ENCODE results near the gene ATP10A. TPM values are rescaled to one million over a fixed set of nuclear protein-coding genes. Genes with fewer than 3 reads are reported as not detected.

ATP10A gene
- total and polyA plus RNA-seq, 5 donors from 2014 or later = 2.8 to 16.1 (median 5.5) TPM

DNA sequence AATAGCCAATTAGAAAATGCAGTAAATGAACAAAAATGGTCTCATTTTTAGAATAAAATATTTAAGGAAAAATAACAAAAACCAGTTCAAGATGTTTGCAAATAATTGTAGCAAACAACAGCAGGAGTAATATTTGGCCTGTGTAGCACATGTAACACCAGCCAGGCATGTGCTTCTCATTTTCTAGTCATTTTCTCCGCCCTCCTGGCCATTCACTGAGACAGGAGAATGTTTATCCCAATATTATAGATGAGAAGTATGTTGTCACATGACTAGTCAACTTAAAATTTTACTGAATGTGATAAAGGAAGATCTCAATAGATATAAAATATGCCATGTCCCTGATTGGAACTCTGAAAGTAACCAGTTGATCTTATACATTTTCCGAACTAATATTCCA lies 7.8 kb upstream of the ATP10A start:
- ATAC-seq (ENCODE audit: low read depth in 2 of 2) (no peak), DNase-seq (no peak)
- H3K27ac Mint-ChIP-seq = no peak overlapping the region
- no peaks in the 10 kb centered on the region for H3K36me3 Mint-ChIP-seq
- no peaks in the 10 kb centered on the region for H3K9me3 Mint-ChIP-seq
- Histone ChIP-seq H3K27me3 (ENCODE audit: control insufficient read depth, insufficient read depth, low read length) (no peaks in the 10 kb centered on the region), H3K27ac (ENCODE audit: insufficient read depth, low read length, poor library complexity, severe bottlenecking) (no peak overlapping the region), H3K4me1 (ENCODE audit: control insufficient read depth, insufficient read depth, low read length, poor library complexity, severe bottlenecking) (no peaks in the 10 kb centered on the region), H3K9me3 (ENCODE audit: control insufficient read depth in 2 of 2, low read length in 2 of 2) (no peaks in the 10 kb centered on the region), H3K36me3 (ENCODE audit: control insufficient read depth, insufficient read depth, low read length) (no peaks in the 10 kb centered on the region), H3K4me3 (ENCODE audit: low read depth, low read length) (no peak overlapping the region)
- no peak overlapping the region for H3K4me3 Mint-ChIP-seq
- peaks cover 0 to 10% (median 0%) of the 10 kb centered on the region in 4 donors for H3K4me1 Mint-ChIP-seq
- peaks cover 12% of the 10 kb centered on the region for H3K27me3 Mint-ChIP-seq

DNA sequence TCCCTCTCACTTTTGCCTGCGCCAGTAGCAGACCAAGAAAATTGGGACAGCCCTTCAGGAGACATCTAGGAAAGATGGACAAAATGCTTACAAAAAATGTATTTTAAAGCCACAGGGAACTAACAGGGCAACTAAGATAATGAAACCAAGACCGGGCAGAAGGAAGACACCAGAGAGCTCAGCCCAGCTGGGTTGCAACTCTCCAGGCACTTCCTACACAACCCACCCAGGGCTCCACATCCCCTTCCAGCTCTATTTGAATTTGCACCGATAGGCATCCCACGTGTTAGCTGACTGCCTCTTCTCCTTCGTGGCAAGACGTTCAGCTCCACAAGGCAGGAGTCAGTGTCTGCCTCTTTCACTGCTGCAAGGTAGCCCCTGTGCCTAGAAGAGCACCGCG lies 6.6 kb upstream of the ATP10A start:
- Histone ChIP-seq H3K27me3 (ENCODE audit: control insufficient read depth, insufficient read depth, low read length) (no peaks in the 10 kb centered on the region), H3K4me3 (ENCODE audit: low read depth, low read length) (no peak overlapping the region), H3K4me1 (ENCODE audit: control insufficient read depth, insufficient read depth, low read length, poor library complexity, severe bottlenecking) (no peaks in the 10 kb centered on the region), H3K9me3 (ENCODE audit: control insufficient read depth in 2 of 2, low read length in 2 of 2) (no peaks in the 10 kb centered on the region), H3K27ac (ENCODE audit: insufficient read depth, low read length, poor library complexity, severe bottlenecking) (no peak overlapping the region), H3K36me3 (ENCODE audit: control insufficient read depth, insufficient read depth, low read length) (no peaks in the 10 kb centered on the region)
- no peak for DNase-seq
- H3K4me1 Mint-ChIP-seq = peaks cover 0 to 13% (median 1%) of the 10 kb centered on the region in 4 donors
- peaks cover 15% of the 10 kb centered on the region for H3K27me3 Mint-ChIP-seq
- H3K9me3 Mint-ChIP-seq = peaks cover 0 to under 1% (median 0%) of the 10 kb centered on the region in 7 donors
- H3K36me3 Mint-ChIP-seq = no peaks in the 10 kb centered on the region
- ATAC-seq (ENCODE audit: low read depth in 2 of 2) = no peak
- peak overlapping the region in 1 of 4 donors; percentile 21 for H3K4me3 Mint-ChIP-seq
- H3K27ac Mint-ChIP-seq = no peak overlapping the region

DNA sequence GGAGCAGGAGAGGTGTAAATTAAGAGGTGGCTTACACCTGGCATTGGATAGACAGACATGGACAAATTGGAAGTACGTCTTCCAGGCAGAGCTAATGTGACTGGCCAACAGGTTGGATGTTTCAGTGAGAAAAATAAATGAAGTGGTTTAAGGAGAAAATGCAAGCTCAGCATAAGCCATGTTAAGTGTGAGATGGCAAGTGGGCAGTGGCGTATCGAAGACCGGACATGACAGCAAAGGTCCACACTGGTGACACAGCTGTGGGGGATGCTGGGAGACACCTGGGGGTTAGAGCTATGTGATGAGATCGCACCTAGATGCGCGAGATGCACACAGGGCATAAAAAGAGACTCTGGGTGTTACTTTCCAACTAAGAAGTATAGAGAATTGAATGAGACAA lies 3.7 kb upstream of the ATP10A start:
- Mint-ChIP-seq H3K9me3 (peaks cover 0 to 1% (median 0%) of the 10 kb centered on the region in 7 donors), H3K27ac (peak overlapping the region in 1 of 3 donors; percentile 34), H3K4me3 (peak overlapping the region in 1 of 4 donors; percentile 27), H3K4me1 (peaks cover 0 to 17% (median 1%) of the 10 kb centered on the region in 4 donors), H3K36me3 (no peaks in the 10 kb centered on the region), H3K27me3 (peaks cover 23% of the 10 kb centered on the region)
- H3K4me3 ChIP-seq (ENCODE audit: low read depth, low read length) = no peak overlapping the region
- no peaks in the 10 kb centered on the region for H3K36me3 ChIP-seq (ENCODE audit: control insufficient read depth, insufficient read depth, low read length)
- no peak overlapping the region for H3K27ac ChIP-seq (ENCODE audit: insufficient read depth, low read length, poor library complexity, severe bottlenecking)
- H3K27me3 ChIP-seq (ENCODE audit: control insufficient read depth, insufficient read depth, low read length) = no peaks in the 10 kb centered on the region
- DNase-seq = no peak
- H3K9me3 ChIP-seq (ENCODE audit: control insufficient read depth in 2 of 2, low read length in 2 of 2) = no peaks in the 10 kb centered on the region
- ATAC-seq (ENCODE audit: low read depth in 2 of 2) = no peak
- H3K4me1 ChIP-seq (ENCODE audit: control insufficient read depth, insufficient read depth, low read length, poor library complexity, severe bottlenecking) = peaks cover 6% of the 10 kb centered on the region

DNA sequence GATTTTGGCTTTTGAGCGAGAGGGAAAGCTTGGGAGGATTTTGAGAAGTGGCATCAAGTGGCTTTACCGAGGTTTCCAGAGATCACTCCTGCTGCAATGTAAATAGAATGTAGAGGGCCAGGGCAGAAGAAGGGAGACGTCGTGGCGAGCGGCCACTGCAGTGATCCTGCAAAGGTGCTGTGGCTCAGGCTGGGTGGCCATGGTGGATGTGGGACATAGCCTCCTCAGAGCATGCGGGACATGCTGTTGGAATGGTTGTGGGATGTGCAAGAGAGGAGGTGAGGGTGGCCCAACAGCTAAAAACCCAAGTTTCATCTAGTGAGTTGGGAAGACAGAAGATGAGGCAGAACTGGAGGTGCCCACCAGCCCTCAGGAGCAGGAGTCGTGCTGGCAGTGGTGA lies 3.1 kb upstream of the ATP10A start:
- Histone ChIP-seq H3K36me3 (ENCODE audit: control insufficient read depth, insufficient read depth, low read length) (no peaks in the 10 kb centered on the region), H3K9me3 (ENCODE audit: control insufficient read depth in 2 of 2, low read length in 2 of 2) (no peaks in the 10 kb centered on the region), H3K4me3 (ENCODE audit: low read depth, low read length) (no peak overlapping the region), H3K4me1 (ENCODE audit: control insufficient read depth, insufficient read depth, low read length, poor library complexity, severe bottlenecking) (peaks cover 11% of the 10 kb centered on the region), H3K27ac (ENCODE audit: insufficient read depth, low read length, poor library complexity, severe bottlenecking) (no peak overlapping the region), H3K27me3 (ENCODE audit: control insufficient read depth, insufficient read depth, low read length) (no peaks in the 10 kb centered on the region)
- peaks cover 0 to 23% (median 3%) of the 10 kb centered on the region in 4 donors for H3K4me1 Mint-ChIP-seq
- peaks cover 25% of the 10 kb centered on the region for H3K27me3 Mint-ChIP-seq
- H3K4me3 Mint-ChIP-seq = peak overlapping the region in 2 of 4 donors; percentile 27 to 73
- ATAC-seq (ENCODE audit: low read depth in 2 of 2) = no peak
- H3K27ac Mint-ChIP-seq = no peak overlapping the region
- H3K9me3 Mint-ChIP-seq = peaks cover 0 to 1% (median 0%) of the 10 kb centered on the region in 7 donors
- H3K36me3 Mint-ChIP-seq = no peaks in the 10 kb centered on the region
- DNase-seq = no peak

DNA sequence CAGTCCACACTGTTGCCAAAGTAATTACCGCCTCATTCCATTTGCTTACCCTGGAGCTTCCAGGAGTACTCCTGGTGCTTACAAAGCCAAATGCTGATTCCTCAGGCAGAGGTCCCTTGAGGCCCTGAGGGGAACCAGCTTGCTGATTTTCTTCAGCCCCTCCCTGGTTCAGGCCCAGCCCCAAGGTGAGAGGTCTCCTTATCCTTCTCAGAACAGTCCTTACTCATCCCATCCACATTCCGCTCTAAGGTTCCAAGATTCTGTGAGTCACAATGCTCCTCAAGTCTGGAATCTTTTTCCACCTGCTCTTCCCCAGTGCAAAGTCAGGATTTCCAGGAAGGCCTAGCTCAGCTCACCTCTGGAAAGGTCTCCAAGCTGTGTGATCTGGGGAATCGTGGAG lies 1.8 kb upstream of the ATP10A start:
- Mint-ChIP-seq H3K27me3 (peaks cover 37% of the 10 kb centered on the region), H3K36me3 (no peaks in the 10 kb centered on the region), H3K27ac (peak overlapping the region in 1 of 3 donors; percentile 93), H3K4me1 (peaks cover 0 to 36% (median 12%) of the 10 kb centered on the region in 4 donors), H3K4me3 (peak overlapping the region; percentile 33 to 92 (median 86)), H3K9me3 (peaks cover 0 to 4% (median 0%) of the 10 kb centered on the region in 7 donors)
- Histone ChIP-seq H3K27me3 (ENCODE audit: control insufficient read depth, insufficient read depth, low read length) (no peaks in the 10 kb centered on the region), H3K27ac (ENCODE audit: insufficient read depth, low read length, poor library complexity, severe bottlenecking) (no peak overlapping the region), H3K9me3 (ENCODE audit: control insufficient read depth in 2 of 2, low read length in 2 of 2) (no peaks in the 10 kb centered on the region), H3K36me3 (ENCODE audit: control insufficient read depth, insufficient read depth, low read length) (no peaks in the 10 kb centered on the region), H3K4me3 (ENCODE audit: low read depth, low read length) (no peak overlapping the region), H3K4me1 (ENCODE audit: control insufficient read depth, insufficient read depth, low read length, poor library complexity, severe bottlenecking) (peaks cover 23% of the 10 kb centered on the region)
- DNase-seq (no peak), ATAC-seq (ENCODE audit: low read depth in 2 of 2) (no peak)

DNA sequence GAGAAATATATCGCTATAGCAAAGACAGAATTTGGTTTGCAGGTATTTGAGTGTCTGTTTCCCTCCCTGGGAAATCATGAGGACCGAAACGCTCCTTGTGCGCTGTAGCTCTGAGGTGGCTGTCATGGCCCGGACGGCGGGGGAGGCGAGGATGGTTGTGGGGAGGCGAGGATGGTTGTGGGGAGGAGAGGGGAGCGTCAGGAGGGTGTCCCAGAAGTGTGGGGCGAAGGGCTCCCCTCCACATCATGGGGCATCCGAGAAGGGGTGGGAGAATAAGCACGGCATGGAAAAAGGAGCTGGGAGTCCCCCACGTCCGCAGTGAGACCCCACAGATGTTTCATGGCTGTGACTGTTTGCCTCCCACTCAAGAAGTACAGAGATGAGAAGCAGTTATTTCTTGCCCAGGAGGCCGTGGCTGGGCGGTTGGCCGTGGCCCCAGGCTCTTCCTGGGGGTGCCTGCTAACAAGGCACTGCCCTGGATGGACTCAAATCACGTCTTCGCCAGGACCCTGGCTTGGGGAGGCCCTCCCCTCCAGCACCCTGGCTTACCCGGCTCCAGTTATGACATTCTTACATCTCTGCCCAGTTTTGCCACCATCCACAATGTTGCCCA lies 947 bp upstream of the ATP10A start:
- ATAC-seq (ENCODE audit: low read depth in 2 of 2) (no peak), DNase-seq (no peak)
- peak overlapping the region; percentile 75 to 92 (median 88) for H3K4me3 Mint-ChIP-seq
- Histone ChIP-seq H3K27ac (ENCODE audit: insufficient read depth, low read length, poor library complexity, severe bottlenecking) (no peak overlapping the region), H3K4me1 (ENCODE audit: control insufficient read depth, insufficient read depth, low read length, poor library complexity, severe bottlenecking) (peaks cover 31% of the 10 kb centered on the region), H3K36me3 (ENCODE audit: control insufficient read depth, insufficient read depth, low read length) (no peaks in the 10 kb centered on the region), H3K9me3 (ENCODE audit: control insufficient read depth in 2 of 2, low read length in 2 of 2) (no peaks in the 10 kb centered on the region), H3K27me3 (ENCODE audit: control insufficient read depth, insufficient read depth, low read length) (no peaks in the 10 kb centered on the region), H3K4me3 (ENCODE audit: low read depth, low read length) (peak overlapping the region; percentile 41)
- H3K27ac Mint-ChIP-seq = peak overlapping the region in 1 of 3 donors; percentile 80
- no peaks in the 10 kb centered on the region for H3K36me3 Mint-ChIP-seq
- peaks cover 0 to 36% (median 17%) of the 10 kb centered on the region in 4 donors for H3K4me1 Mint-ChIP-seq
- peaks cover 0 to 4% (median 0%) of the 10 kb centered on the region in 7 donors for H3K9me3 Mint-ChIP-seq
- H3K27me3 Mint-ChIP-seq = peaks cover 37% of the 10 kb centered on the region

DNA sequence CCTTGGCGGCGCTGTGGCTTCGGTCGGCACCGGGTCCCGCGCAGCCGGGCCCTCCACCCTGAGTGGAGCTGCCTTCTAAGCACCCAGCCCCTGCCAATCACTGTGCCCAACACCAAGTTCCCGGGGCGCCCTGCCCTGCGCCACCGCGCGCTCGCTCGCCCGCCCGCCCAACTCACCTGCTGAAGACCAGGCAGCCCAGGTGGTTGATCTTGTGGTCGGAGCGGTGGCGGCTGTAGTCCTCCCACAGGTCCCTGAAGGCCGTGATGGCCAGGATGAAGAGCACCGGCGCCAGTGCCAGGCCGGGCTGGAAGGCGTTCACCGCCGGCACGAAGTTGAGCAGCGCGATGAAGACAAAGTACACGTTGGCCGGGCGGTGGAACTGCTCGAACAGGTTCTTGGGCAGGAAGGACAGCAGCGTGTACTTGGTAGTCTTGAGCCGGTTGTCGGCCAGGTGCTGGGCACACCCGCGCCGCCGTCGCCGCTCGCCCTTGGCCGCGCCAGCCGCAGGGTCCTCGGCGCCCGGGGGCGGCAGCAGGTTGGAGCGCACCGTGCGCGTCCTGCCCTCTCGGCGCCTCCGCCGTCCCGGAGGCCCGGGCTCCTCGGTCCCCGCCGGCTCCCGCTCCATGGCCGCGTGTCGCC lies 536 bp downstream of the ATP10A start:
- Mint-ChIP-seq H3K27me3 (peaks cover 37% of the 10 kb centered on the region), H3K27ac (peak overlapping the region; percentile 86 to 100 (median 97)), H3K36me3 (peaks cover 5% of the 10 kb centered on the region), H3K4me3 (peak overlapping the region; percentile 92 to 97 (median 94)), H3K4me1 (peaks cover 0 to 49% (median 26%) of the 10 kb centered on the region in 4 donors), H3K9me3 (peaks cover 0 to 4% (median 0%) of the 10 kb centered on the region in 7 donors)
- Histone ChIP-seq H3K4me1 (ENCODE audit: control insufficient read depth, insufficient read depth, low read length, poor library complexity, severe bottlenecking) (peaks cover 46% of the 10 kb centered on the region), H3K27me3 (ENCODE audit: control insufficient read depth, insufficient read depth, low read length) (no peaks in the 10 kb centered on the region), H3K4me3 (ENCODE audit: low read depth, low read length) (no peak overlapping the region), H3K36me3 (ENCODE audit: control insufficient read depth, insufficient read depth, low read length) (no peaks in the 10 kb centered on the region), H3K27ac (ENCODE audit: insufficient read depth, low read length, poor library complexity, severe bottlenecking) (peak overlapping the region; percentile 79), H3K9me3 (ENCODE audit: control insufficient read depth in 2 of 2, low read length in 2 of 2) (no peaks in the 10 kb centered on the region)
- ATAC-seq (ENCODE audit: low read depth in 2 of 2) (peak; percentile 52 to 59), DNase-seq (peak; percentile 29 to 81 (median 66))
